A673 (cell line): Measurements from ENCODE around the gene NRTN. TPM values are rescaled to one million over a fixed set of nuclear protein-coding genes. Genes with fewer than 3 reads are reported as not detected.

Experiments used
- BruUV-seq: library from RNA; stranded (reverse); fragments of 400-500 nt; replicated peaks from 2 replicates; lab custom pipeline; 2021; lab: Mats Ljungman, UMichigan
- CTCF ChIA-PET: fragments of 300-600 bp; sonication (Branson Sonifier 250); formaldehyde crosslinking; loops from one replicate; lab custom pipeline; 2022; ENCODE audit warnings: antibody characterized with exemption; lab: Charles Lee
- POLR2A ChIA-PET: fragments of 300-600 bp; sonication (Branson Sonifier 250); formaldehyde crosslinking; loops from one replicate; lab custom pipeline; 2022; ENCODE audit warnings: antibody characterized with exemption; ENCODE audit not compliant: low non-redundant PET; lab: Charles Lee
- DNase-seq: peaks from one replicate; pipeline ENCODE4 v3.0.0-alpha.2; 2015; ENCODE audit warnings: low spot score
- H3K27ac ChIP-seq: fragments of 200-600 bp; sonication (generic); 2 replicates; pipeline ENCODE4 v1.5.1; 2016; ENCODE audit warnings: mixed run types, low read depth, mild to moderate bottlenecking, mixed read lengths, antibody characterized with exemption, low read length; ENCODE audit not compliant: poor library complexity, severe bottlenecking
- H3K27me3 ChIP-seq: fragments of 200-600 bp; sonication (generic); replicated peaks from 2 replicates; pipeline ENCODE4 v1.6.1; 2017; ENCODE audit warnings: mixed run types, low read depth, mild to moderate bottlenecking, mixed read lengths, antibody characterized with exemption, low read length; ENCODE audit not compliant: insufficient read depth, poor library complexity
- H3K36me3 ChIP-seq: fragments of 200-600 bp; sonication (generic); 2 replicates; pipeline ENCODE4 v1.6.1; 2016; ENCODE audit warnings: mixed run types, mild to moderate bottlenecking, mixed read lengths, antibody characterized with exemption, low read length; ENCODE audit not compliant: insufficient read depth, poor library complexity, severe bottlenecking
- H3K4me1 ChIP-seq: fragments of 200-600 bp; sonication (generic); 2 replicates; pipeline ENCODE4 v1.6.1; 2017; ENCODE audit warnings: mixed run types, mild to moderate bottlenecking, mixed read lengths, antibody characterized with exemption, low read length; ENCODE audit not compliant: insufficient read depth, poor library complexity, severe bottlenecking
- H3K4me3 ChIP-seq: fragments of 200-600 bp; sonication (generic); 2 replicates; pipeline ENCODE4 v1.5.1; 2016; ENCODE audit warnings: low read depth, mixed run types, mild to moderate bottlenecking, mixed read lengths, low read length; ENCODE audit not compliant: poor library complexity, severe bottlenecking
- H3K9me3 ChIP-seq: fragments of 200-600 bp; sonication (generic); 2 replicates; pipeline ENCODE4 v1.6.1; 2016; ENCODE audit warnings: mixed run types, low read depth, mild to moderate bottlenecking, mixed read lengths, antibody characterized with exemption, low read length; ENCODE audit not compliant: poor library complexity, severe bottlenecking
- EZH2 ChIP-seq: fragments of 200-600 bp; sonication (generic); IDR thresholded peaks from 2 replicates; pipeline ENCODE4 v1.6.1; 2017; ENCODE audit warnings: borderline replicate concordance, low read depth, mild to moderate bottlenecking, mixed read lengths, antibody characterized with exemption, low read length; ENCODE audit not compliant: poor library complexity, severe bottlenecking
- intact Hi-C: fragments of 100-400 bp; cut with micrococcal nuclease; formaldehyde crosslinking; loops from one replicate; pipeline ENCODE4 v1.10.0; 2022; ENCODE audit not compliant: unreplicated experiment
- total RNA-seq: library from RNA; stranded (reverse); gene quantifications from 2 replicates; pipeline ENCODE4 v1.2.3, GENCODE V29; 2021
- TF ChIP-seq, protein P1 (sequence below): fragments of 300-800, 200-600 bp; sonication (generic); conservative IDR thresholded peaks from 2 replicates; pipeline ENCODE4 v1.5.1; 2017; ENCODE audit warnings: low read depth, mild to moderate bottlenecking, antibody characterized with exemption, low read length, moderate library complexity, mixed read lengths

The NRTN gene
- total RNA-seq, 1 experiment from 2014 or later, result 1.6 TPM

DNA sequence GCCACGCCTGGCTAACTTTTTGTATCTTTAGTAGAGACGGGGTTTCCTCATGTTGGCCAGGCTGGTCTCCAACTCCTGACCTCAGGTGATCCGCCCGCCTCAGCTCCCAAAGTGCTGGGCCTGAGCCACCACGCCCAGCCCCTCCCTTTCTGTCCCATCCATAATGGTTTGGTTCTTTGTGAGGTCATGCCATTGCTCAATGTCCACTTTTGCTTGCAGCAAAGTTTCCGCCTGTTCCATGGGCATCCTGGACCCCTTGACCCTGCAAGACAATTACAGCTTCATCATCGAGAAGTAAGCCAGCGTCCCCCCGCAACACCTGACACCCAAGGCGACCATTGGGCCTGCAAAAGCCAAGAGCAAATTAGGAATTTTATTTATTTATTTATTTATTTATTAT, 36.9 kb upstream of the NRTN start:
- no peak for DNase-seq
- Histone ChIP-seq H3K9me3 (no peaks in the 10 kb centered on the region), H3K36me3 (no peaks in the 10 kb centered on the region), H3K4me3 (no peak overlapping the region), H3K27ac (no peak overlapping the region), H3K27me3 (no peaks in the 10 kb centered on the region), H3K4me1 (no peaks in the 10 kb centered on the region)
- ChIA-PET POLR2A (no interaction called here), CTCF (no interaction called here)
- TF ChIP-seq EZH2, result no peak
- TF ChIP-seq, protein P1, sequence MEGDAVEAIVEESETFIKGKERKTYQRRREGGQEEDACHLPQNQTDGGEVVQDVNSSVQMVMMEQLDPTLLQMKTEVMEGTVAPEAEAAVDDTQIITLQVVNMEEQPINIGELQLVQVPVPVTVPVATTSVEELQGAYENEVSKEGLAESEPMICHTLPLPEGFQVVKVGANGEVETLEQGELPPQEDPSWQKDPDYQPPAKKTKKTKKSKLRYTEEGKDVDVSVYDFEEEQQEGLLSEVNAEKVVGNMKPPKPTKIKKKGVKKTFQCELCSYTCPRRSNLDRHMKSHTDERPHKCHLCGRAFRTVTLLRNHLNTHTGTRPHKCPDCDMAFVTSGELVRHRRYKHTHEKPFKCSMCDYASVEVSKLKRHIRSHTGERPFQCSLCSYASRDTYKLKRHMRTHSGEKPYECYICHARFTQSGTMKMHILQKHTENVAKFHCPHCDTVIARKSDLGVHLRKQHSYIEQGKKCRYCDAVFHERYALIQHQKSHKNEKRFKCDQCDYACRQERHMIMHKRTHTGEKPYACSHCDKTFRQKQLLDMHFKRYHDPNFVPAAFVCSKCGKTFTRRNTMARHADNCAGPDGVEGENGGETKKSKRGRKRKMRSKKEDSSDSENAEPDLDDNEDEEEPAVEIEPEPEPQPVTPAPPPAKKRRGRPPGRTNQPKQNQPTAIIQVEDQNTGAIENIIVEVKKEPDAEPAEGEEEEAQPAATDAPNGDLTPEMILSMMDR, result no peak
- intact Hi-C loops, result no loop called here
- no TSS peak for BruUV-seq

- Histone ChIP-seq H3K27me3 (no peaks in the 10 kb centered on the region), H3K4me1 (peaks cover 5% of the 10 kb centered on the region), H3K27ac (no peak overlapping the region), H3K4me3 (no peak overlapping the region), H3K9me3 (no peaks in the 10 kb centered on the region), H3K36me3 (no peaks in the 10 kb centered on the region)
- intact Hi-C loops, result no loop called here
- DNase-seq, result no peak
- POLR2A ChIA-PET, result no interaction called here
- TF ChIP-seq EZH2, result no peak
- TF ChIP-seq, protein P1, result no peak
- no TSS peak for BruUV-seq
- CTCF ChIA-PET, result interaction anchor here (0.5 to 0.6 kb wide), 2 partner anchors 21 to 251 kb away, joined by 4 to 16 read pairs; no protein-coding TSS in a partner anchor
Observed at GRCh38 chr19:5772416-5772815, 32.5 kb upstream of the NRTN start.

- DNase-seq, result no peak
- no peak overlapping the region for H3K4me3 ChIP-seq
- no peaks in the 10 kb centered on the region for H3K36me3 ChIP-seq
- peaks cover 5% of the 10 kb centered on the region for H3K4me1 ChIP-seq
- intact Hi-C loops, result no loop called here
- no peaks in the 10 kb centered on the region for H3K27me3 ChIP-seq
- H3K27ac ChIP-seq, result no peak overlapping the region
- no peaks in the 10 kb centered on the region for H3K9me3 ChIP-seq
- CTCF ChIA-PET, result interaction anchor here (0.5 to 1.0 kb wide), 2 partner anchors 22 to 31 kb away, joined by 4 to 7 read pairs; partner anchors contain the start of gene NRTN
- POLR2A ChIA-PET, result no interaction called here
- BruUV-seq, result no TSS peak
- TF ChIP-seq, protein P1, result no peak
- TF ChIP-seq EZH2, result no peak
Observed at GRCh38 chr19:5773276-5773675, 31.6 kb upstream of the NRTN start.
